ENCODE measurements around the gene COL5A1.
A peak's percentile ranks its signal among the peaks of the same experiment; 100 is the strongest.
"Not testable (repeated sequence)": the region's sequence is repeated elsewhere in the genome, so short reads cannot be mapped to it uniquely, and the experiment has no call there.

Gene COL5A1

GRCh38 chr9:134855231-134855899 is 213.8 kb downstream of the COL5A1 start:
- DNase-seq (ENCODE audit: low read depth) = no peak

GRCh38 chr9:134855900-134856377 is 214.3 kb downstream of the COL5A1 start:
- DNase-seq (ENCODE audit: low read depth) = no peak

GRCh38 chr9:134857451-134857850 is 215.8 kb downstream of the COL5A1 start:
- not testable (repeated sequence) for DNase-seq (ENCODE audit: low read depth)

GRCh38 chr9:134858051-134858841 is 216.6 kb downstream of the COL5A1 start:
- peak; percentile 47 for DNase-seq (ENCODE audit: low read depth)

- DNase-seq (ENCODE audit: low read depth) = no peak
Measured at GRCh38 chr9:134860510-134860909, 218.9 kb downstream of the COL5A1 start.

GRCh38 chr9:134861595-134862334 is 220.2 kb downstream of the COL5A1 start:
- DNase-seq (ENCODE audit: low read depth) = no peak

- no peak for DNase-seq (ENCODE audit: low read depth)
Measured at GRCh38 chr9:134863306-134863902, 221.8 kb downstream of the COL5A1 start.

GRCh38 chr9:134863941-134864820 is 222.6 kb downstream of the COL5A1 start:
- no peak for DNase-seq (ENCODE audit: low read depth)

GRCh38 chr9:134864821-134865190 is 223.2 kb downstream of the COL5A1 start:
- no peak for DNase-seq (ENCODE audit: low read depth)

GRCh38 chr9:134867917-134868750 is 226.5 kb downstream of the COL5A1 start:
- no peak for DNase-seq (ENCODE audit: low read depth)

- no peak for DNase-seq (ENCODE audit: low read depth)
Measured at GRCh38 chr9:134868751-134869553, 227.3 kb downstream of the COL5A1 start.

- DNase-seq (ENCODE audit: low read depth) = no peak
Measured at GRCh38 chr9:134869554-134870300, 228.1 kb downstream of the COL5A1 start.

GRCh38 chr9:134870301-134870694 is 228.7 kb downstream of the COL5A1 start:
- DNase-seq (ENCODE audit: low read depth) = no peak

GRCh38 chr9:134870746-134871662 is 229.4 kb downstream of the COL5A1 start:
- DNase-seq (ENCODE audit: low read depth) = no peak

- no peak for DNase-seq (ENCODE audit: low read depth)
Measured at GRCh38 chr9:134871697-134872340, 230.2 kb downstream of the COL5A1 start.

- DNase-seq (ENCODE audit: low read depth) = peak; percentile 12
Measured at GRCh38 chr9:134872482-134873231, 231.1 kb downstream of the COL5A1 start.

Measured in ELR (cell line).